Hepatocyte (in vitro differentiated cells): ENCODE data around the gene ACOX3. TPM values are rescaled to one million over a fixed set of nuclear protein-coding genes. Genes with fewer than 3 reads are reported as not detected.

Source experiments
- DNase-seq: peaks from one replicate; pipeline ENCODE4 v3.0.0-alpha.2; 2016; ENCODE audit warnings: low spot score
- H2AFZ ChIP-seq: fragments of 200-600 bp; sonication (generic); 2 replicates; pipeline ENCODE4 v1.6.0; 2016; ENCODE audit warnings: antibody characterized with exemption, mild to moderate bottlenecking
- H3K27ac ChIP-seq: fragments of 200-600 bp; sonication (generic); 2 replicates; pipeline ENCODE4 v1.5.1; 2016; ENCODE audit warnings: mild to moderate bottlenecking
- H3K27me3 ChIP-seq: fragments of 200-600 bp; sonication (generic); 2 replicates; pipeline ENCODE4 v1.6.1; 2016
- H3K36me3 ChIP-seq: fragments of 200-600 bp; sonication (generic); replicated peaks from 2 replicates; pipeline ENCODE4 v1.5.1; 2016; ENCODE audit warnings: low read depth; ENCODE audit not compliant: insufficient read depth
- H3K4me1 ChIP-seq: fragments of 200-600 bp; sonication (generic); 2 replicates; pipeline ENCODE4 v1.5.1; 2016; ENCODE audit warnings: mild to moderate bottlenecking, moderate library complexity; ENCODE audit not compliant: insufficient read depth
- H3K4me2 ChIP-seq: fragments of 200-600 bp; sonication (generic); 2 replicates; pipeline ENCODE4 v1.6.0; 2016
- H3K4me3 ChIP-seq: fragments of 200-600 bp; sonication (generic); 2 replicates; pipeline ENCODE4 v1.5.1; 2016; ENCODE audit warnings: mild to moderate bottlenecking
- H3K79me2 ChIP-seq: fragments of 200-600 bp; sonication (generic); 2 replicates; pipeline ENCODE4 v1.6.0; 2017; ENCODE audit warnings: mild to moderate bottlenecking
- H3K9me2 ChIP-seq: fragments of 200-600 bp; sonication (generic); replicated peaks from 2 replicates; pipeline ENCODE4 v1.6.0; 2017; ENCODE audit warnings: mild to moderate bottlenecking; ENCODE audit not compliant: insufficient read depth
- H3K9me3 ChIP-seq: fragments of 200-600 bp; sonication (generic); 2 replicates; pipeline ENCODE4 v1.5.1; 2016; ENCODE audit warnings: low read depth, mild to moderate bottlenecking
- H4K20me1 ChIP-seq: fragments of 200-600 bp; sonication (generic); 2 replicates; pipeline ENCODE4 v1.6.0; 2016; ENCODE audit warnings: mild to moderate bottlenecking; ENCODE audit not compliant: insufficient read depth, poor library complexity, severe bottlenecking
- EZH2 ChIP-seq: fragments of 200-600 bp; sonication (generic); IDR thresholded peaks from 2 replicates; pipeline ENCODE4 v1.6.1; 2016; ENCODE audit warnings: antibody characterized with exemption, mild to moderate bottlenecking, borderline replicate concordance
- EZH2phosphoT487 ChIP-seq: fragments of 200-600 bp; sonication (generic); IDR thresholded peaks from one replicate; pipeline ENCODE4 v1.6.1; 2018; ENCODE audit warnings: antibody characterized with exemption, mild to moderate bottlenecking, low read depth, moderate library complexity; ENCODE audit not compliant: unreplicated experiment, severe bottlenecking
- WGBS: methylation state at CpG from one replicate; pipeline ENCODE4 v1.1.6; 2016; ENCODE audit warnings: low lambda C conversion rate; ENCODE audit errors: missing lambda C conversion rate; 5-methylcytosine and 5-hydroxymethylcytosine counted together
- polyA plus RNA-seq: library from polyadenylated mRNA; unstranded; fragments of >200 nt; fragmentation: Nextera tagmentation; extraction: Ambion mirVana; gene quantifications from 2 replicates; pipeline ENCODE4 v1.2.1, GENCODE V29; 2016
- total RNA-seq: library from RNA; depleted of rRNA; stranded (reverse); fragments of >200 nt; gene quantifications from 2 replicates; pipeline ENCODE4 v1.2.3, GENCODE V29; 2014
- TF ChIP-seq, protein P1 (sequence below): fragments of 200-600 bp; sonication (generic); IDR thresholded peaks from 2 replicates; pipeline ENCODE4 v1.5.1; 2016; ENCODE audit warnings: antibody characterized with exemption, mild to moderate bottlenecking; ENCODE audit not compliant: poor library complexity

Gene ACOX3
- total and polyA plus RNA-seq, 2 experiments from 2014 or later = 17.6 to 22.5 TPM

GRCh38 chr4:8333726-8334460 is 106.6 kb downstream of the ACOX3 start:
- Histone ChIP-seq H3K36me3 (no peaks in the 10 kb centered on the region), H4K20me1 (no peaks in the 10 kb centered on the region), H2AFZ (no peak overlapping the region), H3K4me2 (no peak overlapping the region), H3K79me2 (no peaks in the 10 kb centered on the region), H3K4me1 (no peaks in the 10 kb centered on the region), H3K4me3 (no peak overlapping the region), H3K27me3 (no peaks in the 10 kb centered on the region), H3K9me2 (no peaks in the 10 kb centered on the region), H3K9me3 (no peaks in the 10 kb centered on the region), H3K27ac (no peak overlapping the region)
- WGBS = 92% methylated on average over 14 of the region's 14 CpGs
- no peak for DNase-seq
- TF ChIP-seq, protein P1, sequence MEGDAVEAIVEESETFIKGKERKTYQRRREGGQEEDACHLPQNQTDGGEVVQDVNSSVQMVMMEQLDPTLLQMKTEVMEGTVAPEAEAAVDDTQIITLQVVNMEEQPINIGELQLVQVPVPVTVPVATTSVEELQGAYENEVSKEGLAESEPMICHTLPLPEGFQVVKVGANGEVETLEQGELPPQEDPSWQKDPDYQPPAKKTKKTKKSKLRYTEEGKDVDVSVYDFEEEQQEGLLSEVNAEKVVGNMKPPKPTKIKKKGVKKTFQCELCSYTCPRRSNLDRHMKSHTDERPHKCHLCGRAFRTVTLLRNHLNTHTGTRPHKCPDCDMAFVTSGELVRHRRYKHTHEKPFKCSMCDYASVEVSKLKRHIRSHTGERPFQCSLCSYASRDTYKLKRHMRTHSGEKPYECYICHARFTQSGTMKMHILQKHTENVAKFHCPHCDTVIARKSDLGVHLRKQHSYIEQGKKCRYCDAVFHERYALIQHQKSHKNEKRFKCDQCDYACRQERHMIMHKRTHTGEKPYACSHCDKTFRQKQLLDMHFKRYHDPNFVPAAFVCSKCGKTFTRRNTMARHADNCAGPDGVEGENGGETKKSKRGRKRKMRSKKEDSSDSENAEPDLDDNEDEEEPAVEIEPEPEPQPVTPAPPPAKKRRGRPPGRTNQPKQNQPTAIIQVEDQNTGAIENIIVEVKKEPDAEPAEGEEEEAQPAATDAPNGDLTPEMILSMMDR = no peak
- no peak for TF ChIP-seq EZH2phosphoT487
- TF ChIP-seq EZH2 = no peak

GRCh38 chr4:8332891-8333331 is 107.6 kb downstream of the ACOX3 start:
- no peaks in the 10 kb centered on the region for H3K27me3 ChIP-seq
- no peak overlapping the region for H2AFZ ChIP-seq
- H3K36me3 ChIP-seq = no peaks in the 10 kb centered on the region
- no peak for DNase-seq
- TF ChIP-seq, protein P1 = no peak
- TF ChIP-seq EZH2phosphoT487 (no peak), EZH2 (no peak)
- H3K4me2 ChIP-seq = no peak overlapping the region
- no peaks in the 10 kb centered on the region for H3K79me2 ChIP-seq
- H3K4me3 ChIP-seq = no peak overlapping the region
- H3K9me3 ChIP-seq = no peaks in the 10 kb centered on the region
- no peak overlapping the region for H3K27ac ChIP-seq
- H4K20me1 ChIP-seq = no peaks in the 10 kb centered on the region
- H3K9me2 ChIP-seq = no peaks in the 10 kb centered on the region
- 75% methylated on average over 8 of the region's 8 CpGs for WGBS
- no peaks in the 10 kb centered on the region for H3K4me1 ChIP-seq

GRCh38 chr4:8332038-8332857 is 108.3 kb downstream of the ACOX3 start:
- Histone ChIP-seq H3K4me2 (no peak overlapping the region), H3K79me2 (no peaks in the 10 kb centered on the region), H3K4me1 (no peaks in the 10 kb centered on the region), H4K20me1 (no peaks in the 10 kb centered on the region), H3K36me3 (no peaks in the 10 kb centered on the region), H3K9me3 (no peaks in the 10 kb centered on the region), H2AFZ (no peak overlapping the region), H3K27me3 (no peaks in the 10 kb centered on the region), H3K4me3 (no peak overlapping the region), H3K9me2 (no peaks in the 10 kb centered on the region), H3K27ac (no peak overlapping the region)
- TF ChIP-seq EZH2 (no peak), EZH2phosphoT487 (no peak)
- TF ChIP-seq, protein P1 = no peak
- DNase-seq = no peak
- WGBS = 91% methylated on average over 12 of the region's 12 CpGs
